ENCODE data around the gene HIVEP3.

DNA sequence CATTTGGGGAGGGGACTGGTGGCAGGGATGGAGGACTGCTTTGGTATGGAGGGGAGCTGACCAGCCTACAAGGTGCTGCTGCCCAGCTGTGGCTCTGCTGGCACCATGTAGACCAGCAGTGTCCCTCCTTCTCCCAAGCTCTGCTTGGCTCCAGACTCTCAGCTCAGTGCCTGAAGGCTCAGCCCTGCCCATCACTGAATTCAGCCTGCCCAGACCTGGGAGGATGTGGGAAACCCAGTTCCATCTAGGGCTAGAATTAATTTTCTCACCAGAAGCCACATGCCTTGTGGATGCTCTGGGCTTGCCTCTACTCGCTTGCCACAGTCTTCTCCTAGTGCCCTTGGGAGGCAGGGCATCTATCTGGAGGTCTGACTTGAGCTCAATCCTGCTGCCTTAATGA lies 239.2 kb downstream of the HIVEP3 start:
- no peak for TF ChIP-seq POLR2A (IDR thresholded peaks at IDR 0.05; ENCODE audit: extremely low read depth, insufficient read length)
- TF ChIP-seq, protein P1, sequence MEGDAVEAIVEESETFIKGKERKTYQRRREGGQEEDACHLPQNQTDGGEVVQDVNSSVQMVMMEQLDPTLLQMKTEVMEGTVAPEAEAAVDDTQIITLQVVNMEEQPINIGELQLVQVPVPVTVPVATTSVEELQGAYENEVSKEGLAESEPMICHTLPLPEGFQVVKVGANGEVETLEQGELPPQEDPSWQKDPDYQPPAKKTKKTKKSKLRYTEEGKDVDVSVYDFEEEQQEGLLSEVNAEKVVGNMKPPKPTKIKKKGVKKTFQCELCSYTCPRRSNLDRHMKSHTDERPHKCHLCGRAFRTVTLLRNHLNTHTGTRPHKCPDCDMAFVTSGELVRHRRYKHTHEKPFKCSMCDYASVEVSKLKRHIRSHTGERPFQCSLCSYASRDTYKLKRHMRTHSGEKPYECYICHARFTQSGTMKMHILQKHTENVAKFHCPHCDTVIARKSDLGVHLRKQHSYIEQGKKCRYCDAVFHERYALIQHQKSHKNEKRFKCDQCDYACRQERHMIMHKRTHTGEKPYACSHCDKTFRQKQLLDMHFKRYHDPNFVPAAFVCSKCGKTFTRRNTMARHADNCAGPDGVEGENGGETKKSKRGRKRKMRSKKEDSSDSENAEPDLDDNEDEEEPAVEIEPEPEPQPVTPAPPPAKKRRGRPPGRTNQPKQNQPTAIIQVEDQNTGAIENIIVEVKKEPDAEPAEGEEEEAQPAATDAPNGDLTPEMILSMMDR (IDR thresholded peaks at IDR 0.05; ENCODE audit: low read depth, low read length): no peak
